WTC11 (cell line): ENCODE measurements around the gene COL5A3. TPM values are rescaled to one million over a fixed set of nuclear protein-coding genes. Genes with fewer than 3 reads are reported as not detected.

Experiments
- E2F4 ChIP-seq: sonication (generic); formaldehyde crosslinking; IDR thresholded peaks from 2 replicates; pipeline ENCODE4 v1.8.1; 2022; ENCODE audit warnings: low read depth, mild to moderate bottlenecking, moderate library complexity, missing genetic modification reagents, borderline replicate concordance
- ELF4 ChIP-seq: sonication (generic); formaldehyde crosslinking; IDR thresholded peaks from 2 replicates; pipeline ENCODE4 v1.8.1; 2022; ENCODE audit warnings: low read depth, mild to moderate bottlenecking, moderate library complexity, missing genetic modification reagents
- GRHL2 ChIP-seq: fragments of 250-450 bp; sonication (Bioruptor Pico); IDR thresholded peaks from 2 replicates; pipeline ENCODE4 v1.8.0; 2022; ENCODE audit warnings: mild to moderate bottlenecking, moderate library complexity; ENCODE audit not compliant: insufficient replicate concordance, severe bottlenecking
- JUN ChIP-seq: sonication (generic); formaldehyde crosslinking; IDR thresholded peaks from 2 replicates; pipeline ENCODE4 v1.8.0; 2023; ENCODE audit warnings: mild to moderate bottlenecking, missing genetic modification reagents
- MAX ChIP-seq: sonication (generic); formaldehyde crosslinking; IDR thresholded peaks from 2 replicates; pipeline ENCODE4 v1.8.0; 2022; ENCODE audit warnings: mild to moderate bottlenecking, missing genetic modification reagents
- SOX15 ChIP-seq: fragments of 250-450 bp; sonication (Bioruptor Pico); IDR thresholded peaks from 2 replicates; pipeline ENCODE4 v1.9.0; 2021; ENCODE audit warnings: mild to moderate bottlenecking
- ZNF425 ChIP-seq: fragments of 250-450 bp; sonication (Bioruptor Pico); conservative IDR thresholded peaks from 2 replicates; pipeline ENCODE4 v1.9.0; 2021; ENCODE audit warnings: mild to moderate bottlenecking
- microRNA-seq: library from miRNA; unstranded; fragments of <30 nt; microRNA quantifications from one replicate; pipeline ENCODE4 v1.2.0, GENCODE V29; 2022; ENCODE audit warnings: borderline number of aligned reads
- total RNA-seq: library from RNA; stranded (reverse); gene quantifications from 3 replicates; pipeline ENCODE4 v1.2.3, GENCODE V29; 2021

Gene COL5A3
- total RNA-seq, 1 experiment from 2014 or later = 0.81 TPM

GRCh38 chr19:9910625-9911024 lies 99.7 kb downstream of the COL5A3 start (continued):
- TF ChIP-seq E2F4 (CRISPR knock-in tag) = no peak
- no peak for TF ChIP-seq GRHL2 (CRISPR knock-in tag)
- no peak for TF ChIP-seq ELF4 (CRISPR knock-in tag)
- TF ChIP-seq JUN (CRISPR knock-in tag) = no peak
- TF ChIP-seq SOX15 = no peak
- TF ChIP-seq ZNF425 (CRISPR knock-in tag) = no peak
- TF ChIP-seq MAX (CRISPR knock-in tag) = no peak
- TF ChIP-seq, all 79 proteins: peak for 0

Small RNA genes within 50 kb of the gene (microRNA-seq; reads per million reads assigned to microRNA genes)
- not detected for gene MIR5589

Other genes starting within 250 kb of the COL5A3 start
- gene ZNF846, start 241.8 kb downstream of the COL5A3 start, total RNA-seq = 11.2 to 12.2 TPM (median 11.6 TPM) in 3 replicates
- gene FBXL12, start 191.4 kb downstream of the COL5A3 start, total RNA-seq = 34.2 to 37.6 TPM (median 35.7 TPM) in 3 replicates
- 402 to 411 TPM (median 405 TPM) in 3 replicates for gene UBL5, start 182.6 kb downstream of the COL5A3 start, total RNA-seq
- 107 to 111 TPM (median 110 TPM) in 3 replicates for gene PIN1, start 175.2 kb downstream of the COL5A3 start, total RNA-seq
- gene OLFM2, start 74.0 kb downstream of the COL5A3 start, total RNA-seq = 66.0 to 93.3 TPM (median 91.8 TPM) in 3 replicates
- gene RDH8, start 3.0 kb upstream of the COL5A3 start, total RNA-seq = 0.27 TPM in 1 of 3 replicates, not detected in the others
- 22.5 to 28.4 TPM (median 23.0 TPM) in 3 replicates for gene SHFL, start 75.8 kb upstream of the COL5A3 start, total RNA-seq
- gene ANGPTL6, start 92.2 kb upstream of the COL5A3 start, total RNA-seq = 0.21 to 0.30 TPM (median 0.28 TPM) in 3 replicates
- 74.1 to 83.7 TPM (median 80.8 TPM) in 3 replicates for gene PPAN, start 95.9 kb upstream of the COL5A3 start, total RNA-seq
- 21.0 to 21.5 TPM (median 21.2 TPM) in 3 replicates for gene P2RY11, start 101.2 kb upstream of the COL5A3 start, total RNA-seq
- gene EIF3G, start 109.4 kb upstream of the COL5A3 start, total RNA-seq = 318 to 333 TPM (median 323 TPM) in 3 replicates
- 174 to 210 TPM (median 191 TPM) in 3 replicates for gene DNMT1, start 184.4 kb upstream of the COL5A3 start, total RNA-seq
- 12.9 to 13.6 TPM (median 13.2 TPM) in 3 replicates for gene S1PR2, start 220.8 kb upstream of the COL5A3 start, total RNA-seq
- gene MRPL4, start 241.7 kb upstream of the COL5A3 start, total RNA-seq = 109 to 112 TPM (median 110 TPM) in 3 replicates